Measurements from ENCODE around the gene SSRP1. TPM values are rescaled to one million over a fixed set of nuclear protein-coding genes. Genes with fewer than 3 reads are reported as not detected.

Gene SSRP1
- total RNA-seq, 1 donor: 83.2 TPM

- TF ChIP-seq CTCF (IDR thresholded peaks at IDR 0.05; ENCODE audit: insufficient read depth, low read length): no peak
- DNase-seq (ENCODE audit: low read depth): no peak
- peak overlapping the region; percentile 18 for H3K4me3 ChIP-seq (ENCODE audit: low read depth, low read length)
These were observed 25.6 kb downstream of the SSRP1 start for GRCh38 chr11:57310091-57310490.

- no peak for TF ChIP-seq CTCF (IDR thresholded peaks at IDR 0.05; ENCODE audit: insufficient read depth, low read length)
- no peak for DNase-seq (ENCODE audit: low read depth)
- H3K4me3 ChIP-seq (ENCODE audit: low read depth, low read length): no peak overlapping the region
These were observed 26.3 kb downstream of the SSRP1 start for GRCh38 chr11:57309106-57310059.

GRCh38 chr11:57308426-57309060 lies 27.1 kb downstream of the SSRP1 start:
- no peak overlapping the region for H3K4me3 ChIP-seq (ENCODE audit: low read depth, low read length)
- no peak for DNase-seq (ENCODE audit: low read depth)

GRCh38 chr11:57307666-57308270 lies 27.9 kb downstream of the SSRP1 start:
- no peak overlapping the region for H3K4me3 ChIP-seq (ENCODE audit: low read depth, low read length)

More at GRCh38 chr11:57308426-57309060, 27.1 kb downstream of the SSRP1 start:
- no peak for TF ChIP-seq CTCF (IDR thresholded peaks at IDR 0.05; ENCODE audit: insufficient read depth, low read length)

GRCh38 chr11:57306940-57307565 lies 28.6 kb downstream of the SSRP1 start:
- no peak overlapping the region for H3K4me3 ChIP-seq (ENCODE audit: low read depth, low read length)
- DNase-seq (ENCODE audit: low read depth): no peak
- no peak for TF ChIP-seq CTCF (IDR thresholded peaks at IDR 0.05; ENCODE audit: insufficient read depth, low read length)

More at GRCh38 chr11:57307666-57308270, 27.9 kb downstream of the SSRP1 start:
- no peak for DNase-seq (ENCODE audit: low read depth)
- no peak for TF ChIP-seq CTCF (IDR thresholded peaks at IDR 0.05; ENCODE audit: insufficient read depth, low read length)

GRCh38 chr11:57306161-57306876 lies 29.4 kb downstream of the SSRP1 start:
- DNase-seq (ENCODE audit: low read depth): no peak
- TF ChIP-seq CTCF (IDR thresholded peaks at IDR 0.05; ENCODE audit: insufficient read depth, low read length): no peak
- H3K4me3 ChIP-seq (ENCODE audit: low read depth, low read length): no peak overlapping the region

All from fibroblast of the aortic adventitia (primary cell).